COR-L47 (cell line): ENCODE results near the gene TSEN34.
A peak's percentile ranks its signal among the peaks of the same experiment; 100 is the strongest.

Experiments used
- DNase-seq: peaks from one replicate; lab custom pipeline; 2025; lab: John Stamatoyannopoulos, UW

The TSEN34 gene

GRCh38 chr19:54191011-54191810 lies at the start of gene TSEN34:
Gene TSEN34 (plus strand): TSS chr19:54191308. CDS start chr19:54191365, 57 bp downstream.
- DNase-seq = peak; percentile 73

- DNase-seq = no peak
These were observed 49.8 kb upstream of the TSEN34 start for GRCh38 chr19:54141356-54141755.

- no peak for DNase-seq
These were observed 48.8 kb upstream of the TSEN34 start for GRCh38 chr19:54142166-54142780.

GRCh38 chr19:54145541-54146158 lies 45.5 kb upstream of the TSEN34 start:
- DNase-seq = no peak

- DNase-seq = no peak
These were observed 43.4 kb upstream of the TSEN34 start for GRCh38 chr19:54147676-54148075.

- DNase-seq = no peak
These were observed 43.0 kb upstream of the TSEN34 start for GRCh38 chr19:54148158-54148557.

- no peak for DNase-seq
These were observed 41.9 kb upstream of the TSEN34 start for GRCh38 chr19:54149021-54149812.

GRCh38 chr19:54151362-54152035 lies 39.6 kb upstream of the TSEN34 start:
- DNase-seq = no peak

GRCh38 chr19:54152267-54152666 lies 38.8 kb upstream of the TSEN34 start:
- no peak for DNase-seq

GRCh38 chr19:54152878-54153524 lies 38.1 kb upstream of the TSEN34 start:
- no peak for DNase-seq

GRCh38 chr19:54153731-54154326 lies 37.3 kb upstream of the TSEN34 start:
- no peak for DNase-seq

GRCh38 chr19:54154603-54155345 lies 36.3 kb upstream of the TSEN34 start:
- no peak for DNase-seq

- no peak for DNase-seq
These were observed 35.4 kb upstream of the TSEN34 start for GRCh38 chr19:54155694-54156093.

GRCh38 chr19:54156490-54156889 lies 34.6 kb upstream of the TSEN34 start:
- no peak for DNase-seq

- DNase-seq = no peak
These were observed 34.2 kb upstream of the TSEN34 start for GRCh38 chr19:54156953-54157352.

- no peak for DNase-seq
These were observed 32.2 kb upstream of the TSEN34 start for GRCh38 chr19:54158812-54159351.

GRCh38 chr19:54159352-54160181 lies 31.5 kb upstream of the TSEN34 start, which contains the start of gene LENG1:
Gene LENG1 (minus strand): TSS chr19:54159721. CDS start chr19:54159695, 26 bp downstream.
- peak; percentile 100 for DNase-seq

GRCh38 chr19:54160182-54160811 lies 30.8 kb upstream of the TSEN34 start:
- peak; percentile 13 for DNase-seq
